Measurements from ENCODE around the gene RC3H2. TPM values are rescaled to one million over a fixed set of nuclear protein-coding genes. Genes with fewer than 3 reads are reported as not detected.

The RC3H2 gene
- total RNA-seq, 1 experiment from 2014 or later: 57.6 TPM

DNA sequence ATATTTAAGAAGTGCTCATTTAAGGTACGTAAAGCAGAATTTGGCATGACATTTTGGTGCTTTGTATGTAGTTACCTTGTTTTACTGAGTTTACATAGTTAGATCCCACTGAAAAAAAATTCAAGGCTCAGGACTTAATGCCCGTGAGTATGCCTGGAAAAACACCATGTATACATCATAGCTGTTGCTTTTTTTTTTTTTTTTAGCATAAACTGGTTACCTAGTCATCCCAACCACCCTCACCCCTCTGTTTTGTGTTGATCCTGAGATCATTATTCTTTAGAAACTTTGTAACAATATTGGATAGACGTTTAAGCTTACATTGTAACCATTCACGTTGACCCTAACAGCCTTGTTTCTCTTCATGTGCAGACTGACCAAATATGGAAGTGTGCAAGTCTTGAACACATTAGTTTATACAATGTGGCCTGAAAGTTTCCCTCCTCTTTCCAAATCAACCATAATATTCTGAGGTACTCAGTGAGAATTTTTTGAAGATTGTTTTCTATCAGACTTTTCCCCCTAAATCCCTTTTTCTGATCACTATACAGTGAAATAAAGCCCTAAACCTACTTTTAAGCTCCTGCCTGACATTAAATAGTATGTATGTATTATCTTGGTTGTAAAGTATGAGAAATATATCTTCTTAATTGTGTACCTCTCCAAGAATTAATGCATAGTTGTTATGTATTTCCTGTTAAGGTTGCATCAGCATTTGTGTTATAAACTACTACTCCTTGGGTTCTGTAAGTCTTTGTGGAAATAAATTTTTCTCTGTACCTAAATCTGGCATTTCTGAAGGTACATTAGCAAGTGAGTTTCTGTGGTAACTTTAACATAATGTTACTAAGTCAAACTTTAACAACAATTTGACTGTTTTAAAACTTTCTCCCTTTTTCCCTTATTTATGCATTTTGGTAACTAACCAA lies 40.1 kb upstream of the RC3H2 start:
- BruUV-seq (replicated peaks): no TSS peak
- Histone ChIP-seq H3K9me3 (ENCODE audit: control insufficient read depth, insufficient read depth, low read depth, low read length) (no peaks in the 10 kb centered on the region), H3K4me1 (ENCODE audit: control insufficient read depth, insufficient read depth, low read length) (peaks cover 7% of the 10 kb centered on the region), H3K27ac (ENCODE audit: low read length) (peak overlapping the region; percentile 44; the same call in 1 of the 2 replicates), H3K36me3 (ENCODE audit: control insufficient read depth, insufficient read depth, low read length) (peaks cover 6% of the 10 kb centered on the region; the same call in 1 of the 2 replicates), H3K4me3 (ENCODE audit: low read depth in 2 of 2, low read length in 2 of 2) (no peak overlapping the region), H3K27me3 (ENCODE audit: control insufficient read depth, insufficient read depth, low read length) (no peaks in the 10 kb centered on the region)
- no peak for DNase-seq (ENCODE audit: low read depth, low spot score)
- CTCF ChIA-PET: no interaction called here
- in situ Hi-C loops (cut with HindIII; ENCODE audit: low pct_unique_long_range_greater_than_20kb, low sequenced_read_pairs): no loop called here
- TF ChIP-seq CTCF (IDR thresholded peaks at IDR 0.05): no peak
- no peak for TF ChIP-seq POLR2AphosphoS5 (IDR thresholded peaks at IDR 0.05; ENCODE audit: low read depth, low read length)
- no peak for TF ChIP-seq SIN3A (IDR thresholded peaks at IDR 0.05; ENCODE audit: borderline replicate concordance, insufficient read depth, low read depth, low read length)
- TF ChIP-seq, protein P1, sequence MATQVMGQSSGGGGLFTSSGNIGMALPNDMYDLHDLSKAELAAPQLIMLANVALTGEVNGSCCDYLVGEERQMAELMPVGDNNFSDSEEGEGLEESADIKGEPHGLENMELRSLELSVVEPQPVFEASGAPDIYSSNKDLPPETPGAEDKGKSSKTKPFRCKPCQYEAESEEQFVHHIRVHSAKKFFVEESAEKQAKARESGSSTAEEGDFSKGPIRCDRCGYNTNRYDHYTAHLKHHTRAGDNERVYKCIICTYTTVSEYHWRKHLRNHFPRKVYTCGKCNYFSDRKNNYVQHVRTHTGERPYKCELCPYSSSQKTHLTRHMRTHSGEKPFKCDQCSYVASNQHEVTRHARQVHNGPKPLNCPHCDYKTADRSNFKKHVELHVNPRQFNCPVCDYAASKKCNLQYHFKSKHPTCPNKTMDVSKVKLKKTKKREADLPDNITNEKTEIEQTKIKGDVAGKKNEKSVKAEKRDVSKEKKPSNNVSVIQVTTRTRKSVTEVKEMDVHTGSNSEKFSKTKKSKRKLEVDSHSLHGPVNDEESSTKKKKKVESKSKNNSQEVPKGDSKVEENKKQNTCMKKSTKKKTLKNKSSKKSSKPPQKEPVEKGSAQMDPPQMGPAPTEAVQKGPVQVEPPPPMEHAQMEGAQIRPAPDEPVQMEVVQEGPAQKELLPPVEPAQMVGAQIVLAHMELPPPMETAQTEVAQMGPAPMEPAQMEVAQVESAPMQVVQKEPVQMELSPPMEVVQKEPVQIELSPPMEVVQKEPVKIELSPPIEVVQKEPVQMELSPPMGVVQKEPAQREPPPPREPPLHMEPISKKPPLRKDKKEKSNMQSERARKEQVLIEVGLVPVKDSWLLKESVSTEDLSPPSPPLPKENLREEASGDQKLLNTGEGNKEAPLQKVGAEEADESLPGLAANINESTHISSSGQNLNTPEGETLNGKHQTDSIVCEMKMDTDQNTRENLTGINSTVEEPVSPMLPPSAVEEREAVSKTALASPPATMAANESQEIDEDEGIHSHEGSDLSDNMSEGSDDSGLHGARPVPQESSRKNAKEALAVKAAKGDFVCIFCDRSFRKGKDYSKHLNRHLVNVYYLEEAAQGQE (IDR thresholded peaks at IDR 0.05; ENCODE audit: insufficient read depth in 1 of 2, low read depth in 2 of 2, low read length in 1 of 2): no peak
- TF ChIP-seq TCF7L2 (IDR thresholded peaks at IDR 0.05; ENCODE audit: low read depth, low read length): no peak
- POLR2A ChIA-PET: no interaction called here
- intact Hi-C loops (cut with micrococcal nuclease; ENCODE audit: unreplicated experiment): no loop called here
- ATAC-seq: no peak

DNA sequence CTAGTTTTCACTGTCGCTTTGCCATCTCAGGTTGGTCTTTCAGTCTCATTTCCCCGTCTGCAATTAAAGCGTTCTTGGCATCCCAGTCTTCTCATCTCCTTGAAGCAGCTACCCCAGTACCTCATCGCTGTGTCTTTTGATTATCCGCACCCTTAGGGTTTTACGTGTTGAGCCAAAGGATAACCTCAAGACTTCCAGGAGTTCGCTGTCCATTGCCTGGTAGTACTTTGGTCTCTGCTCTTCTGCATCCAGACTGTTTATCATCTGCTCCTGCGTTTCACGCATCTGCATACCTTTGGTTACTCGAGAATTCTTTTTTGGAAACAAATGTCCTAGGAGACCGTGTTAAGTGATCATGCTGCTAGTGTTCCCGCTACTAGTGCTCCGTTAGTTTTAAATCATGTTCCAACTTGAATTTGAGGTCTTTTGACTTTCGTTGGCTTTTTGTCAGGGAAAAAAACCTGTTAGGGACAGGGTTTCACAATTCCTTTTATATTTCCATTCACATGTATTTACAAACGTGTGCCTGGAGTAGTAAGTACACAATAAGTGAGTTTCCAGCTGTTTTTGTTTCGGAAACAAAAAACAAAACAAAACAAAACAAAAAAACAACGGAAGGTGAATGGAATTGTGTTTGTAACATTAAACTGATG lies 36.5 kb upstream of the RC3H2 start:
- Histone ChIP-seq H3K9me3 (ENCODE audit: control insufficient read depth, insufficient read depth, low read depth, low read length) (no peaks in the 10 kb centered on the region), H3K27me3 (ENCODE audit: control insufficient read depth, insufficient read depth, low read length) (no peaks in the 10 kb centered on the region), H3K36me3 (ENCODE audit: control insufficient read depth, insufficient read depth, low read length) (peaks cover 8% of the 10 kb centered on the region; the same call in 1 of the 2 replicates), H3K27ac (ENCODE audit: low read length) (peak overlapping the region; percentile 93), H3K4me1 (ENCODE audit: control insufficient read depth, insufficient read depth, low read length) (peaks cover 3% of the 10 kb centered on the region; the same call in 1 of the 2 replicates), H3K4me3 (ENCODE audit: low read depth in 2 of 2, low read length in 2 of 2) (peak overlapping the region; percentile 78 to 90)
- BruUV-seq (replicated peaks): TSS peak; percentile 78
- DNase-seq (ENCODE audit: low read depth, low spot score) (no peak), ATAC-seq (no peak; the same call in 1 of the 2 replicates)
- in situ Hi-C loops (cut with HindIII; ENCODE audit: low pct_unique_long_range_greater_than_20kb, low sequenced_read_pairs): no loop called here
- ChIA-PET POLR2A (interaction anchor here (0.5 to 0.6 kb wide), 3 partner anchors 10 to 1689 kb away, joined by 3 to 5 read pairs (median 3); no protein-coding TSS in a partner anchor), CTCF (no interaction called here)
- intact Hi-C loops (cut with micrococcal nuclease; ENCODE audit: unreplicated experiment): no loop called here
- no peak for TF ChIP-seq POLR2AphosphoS5 (IDR thresholded peaks at IDR 0.05; ENCODE audit: low read depth, low read length)
- TF ChIP-seq, protein P1 (IDR thresholded peaks at IDR 0.05; ENCODE audit: insufficient read depth in 1 of 2, low read depth in 2 of 2, low read length in 1 of 2): peak in 1 of 2 experiments; percentile 52; a peak in 1 of 4 replicates
- TF ChIP-seq SIN3A (IDR thresholded peaks at IDR 0.05; ENCODE audit: borderline replicate concordance, insufficient read depth, low read depth, low read length): no peak
- no peak for TF ChIP-seq TCF7L2 (IDR thresholded peaks at IDR 0.05; ENCODE audit: low read depth, low read length)
- no peak for TF ChIP-seq CTCF (IDR thresholded peaks at IDR 0.05)

Measured in Panc1 (cell line).